Activated naive CD8-positive, alpha-beta T cell treated with anti-CD3 and anti-CD28 coated beads for 36 hours (primary cell): Measurements from ENCODE around the gene SGSM2. TPM values are rescaled to one million over a fixed set of nuclear protein-coding genes. Genes with fewer than 3 reads are reported as not detected.

Experiments used
- DNase-seq: peaks from one replicate; pipeline ENCODE4 v3.0.0; 2021
- H3K27ac Mint-ChIP-seq: one replicate; pipeline ENCODE4 v1.8.0; 2022; ENCODE audit warnings: mild to moderate bottlenecking, moderate library complexity, mixed read lengths
- H3K27me3 Mint-ChIP-seq: one replicate; pipeline ENCODE4 v1.8.0; 2022; ENCODE audit warnings: mild to moderate bottlenecking, mixed read lengths
- H3K36me3 Mint-ChIP-seq: one replicate; pipeline ENCODE4 v1.8.0; 2021; ENCODE audit warnings: mild to moderate bottlenecking, mixed read lengths
- H3K4me1 Mint-ChIP-seq: one replicate; pipeline ENCODE4 v1.8.0; 2021; ENCODE audit warnings: mixed read lengths
- H3K4me3 Mint-ChIP-seq: one replicate; pipeline ENCODE4 v1.8.0; 2022; ENCODE audit warnings: mild to moderate bottlenecking, moderate library complexity, mixed read lengths
- H3K9me3 Mint-ChIP-seq: one replicate; pipeline ENCODE4 v1.8.0; 2022; ENCODE audit warnings: mixed read lengths
- total RNA-seq, 2 experiments: library from RNA; stranded (reverse); gene quantifications; one replicate each; pipeline ENCODE4 v1.2.3, GENCODE V29; 2021

Gene SGSM2
- total RNA-seq, 2 experiments from 2014 or later: 35.7 to 36.8 TPM

DNA sequence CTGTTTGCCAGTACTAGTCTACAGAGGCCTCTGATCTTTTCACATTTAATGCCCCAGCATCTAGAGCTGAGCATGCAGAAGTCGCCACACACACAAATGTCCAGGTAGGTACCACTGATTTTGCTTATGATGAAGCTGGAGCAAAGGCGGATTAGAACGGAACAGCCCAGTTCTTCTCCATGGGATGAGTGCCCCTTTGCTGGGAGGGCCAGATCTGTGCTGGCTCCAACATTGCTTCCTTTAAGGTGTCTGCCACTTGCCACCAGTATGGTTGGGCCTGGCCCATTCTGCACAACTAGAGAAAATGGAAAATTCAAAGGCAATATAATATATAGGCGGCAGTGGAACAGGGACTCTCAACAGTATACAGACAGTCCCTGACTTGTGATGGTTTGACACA is 65.7 kb downstream of the SGSM2 start:
- Mint-ChIP-seq H3K9me3 (no peaks in the 10 kb centered on the region), H3K4me1 (peaks cover 38% of the 10 kb centered on the region), H3K27me3 (no peaks in the 10 kb centered on the region), H3K4me3 (no peak overlapping the region), H3K27ac (no peak overlapping the region), H3K36me3 (no peaks in the 10 kb centered on the region)
- no peak for DNase-seq

DNA sequence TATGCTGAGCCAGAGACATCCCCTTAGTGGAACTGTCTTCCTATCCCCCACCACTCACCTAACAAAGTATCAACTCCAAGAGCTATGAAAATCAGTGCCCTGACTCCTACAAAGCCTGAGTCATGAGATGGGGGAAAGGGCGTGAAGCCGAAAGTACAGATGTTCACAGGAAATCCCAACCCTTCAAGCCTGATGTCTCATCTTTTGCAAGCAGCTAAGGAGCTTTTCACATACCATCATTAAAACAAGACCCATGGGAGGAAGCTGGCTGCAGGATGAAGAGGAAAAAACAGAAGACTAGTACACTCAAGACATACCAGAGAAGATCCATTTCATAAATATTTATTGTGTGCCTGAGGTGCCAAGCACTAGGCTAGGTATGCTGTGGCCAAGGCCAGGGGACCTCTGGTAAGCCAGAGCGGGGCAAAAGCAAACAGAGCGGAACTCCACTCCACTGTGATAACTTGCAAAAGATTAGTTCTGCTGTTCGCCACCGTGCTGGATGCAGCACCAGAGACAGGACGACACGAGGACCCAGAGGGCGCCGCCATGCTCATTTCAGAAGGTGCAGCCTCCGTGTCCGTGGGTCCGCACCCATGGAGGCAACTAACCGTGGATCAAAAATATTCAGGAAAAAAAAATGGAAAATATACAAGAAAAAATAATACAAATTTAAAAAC is 68.1 kb downstream of the SGSM2 start:
- no peak for DNase-seq
- Mint-ChIP-seq H3K36me3 (no peaks in the 10 kb centered on the region), H3K27ac (no peak overlapping the region), H3K27me3 (no peaks in the 10 kb centered on the region), H3K4me1 (peaks cover 30% of the 10 kb centered on the region), H3K4me3 (no peak overlapping the region), H3K9me3 (no peaks in the 10 kb centered on the region)

DNA sequence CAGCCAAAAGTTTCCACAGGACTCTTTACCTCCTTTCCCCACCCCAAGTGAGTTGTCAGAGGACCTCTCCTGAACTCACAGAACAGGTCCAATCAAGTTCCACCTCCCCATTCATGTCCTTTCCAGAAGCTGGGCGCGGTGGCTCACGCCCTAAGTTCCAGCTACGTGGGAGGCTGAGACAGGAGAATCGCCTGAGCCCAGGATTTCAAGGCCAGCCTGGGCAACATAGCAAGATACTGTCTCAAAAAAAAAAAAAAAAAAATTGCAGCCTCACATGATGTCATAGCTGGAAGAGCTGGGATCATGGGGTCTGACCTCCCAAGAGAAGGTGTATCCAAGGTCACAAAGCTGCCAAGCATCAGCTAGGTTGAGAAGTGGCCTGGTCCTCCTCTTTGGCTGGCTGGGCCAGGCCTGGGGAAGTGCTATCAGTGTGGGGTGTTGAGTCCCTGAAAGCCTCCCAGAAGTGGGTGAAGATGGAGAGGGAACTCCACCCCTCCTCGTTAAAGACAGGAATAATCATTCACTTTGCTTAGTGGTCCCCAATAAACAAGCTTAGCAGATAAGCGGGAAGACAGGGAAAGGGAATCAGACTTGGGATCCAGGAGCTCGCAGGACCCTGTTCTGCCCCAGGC is 69.1 kb downstream of the SGSM2 start:
- no peak for DNase-seq
- Mint-ChIP-seq H3K4me3 (no peak overlapping the region), H3K9me3 (no peaks in the 10 kb centered on the region), H3K4me1 (peaks cover 30% of the 10 kb centered on the region), H3K27ac (no peak overlapping the region), H3K27me3 (no peaks in the 10 kb centered on the region), H3K36me3 (peaks cover 2% of the 10 kb centered on the region)

DNA sequence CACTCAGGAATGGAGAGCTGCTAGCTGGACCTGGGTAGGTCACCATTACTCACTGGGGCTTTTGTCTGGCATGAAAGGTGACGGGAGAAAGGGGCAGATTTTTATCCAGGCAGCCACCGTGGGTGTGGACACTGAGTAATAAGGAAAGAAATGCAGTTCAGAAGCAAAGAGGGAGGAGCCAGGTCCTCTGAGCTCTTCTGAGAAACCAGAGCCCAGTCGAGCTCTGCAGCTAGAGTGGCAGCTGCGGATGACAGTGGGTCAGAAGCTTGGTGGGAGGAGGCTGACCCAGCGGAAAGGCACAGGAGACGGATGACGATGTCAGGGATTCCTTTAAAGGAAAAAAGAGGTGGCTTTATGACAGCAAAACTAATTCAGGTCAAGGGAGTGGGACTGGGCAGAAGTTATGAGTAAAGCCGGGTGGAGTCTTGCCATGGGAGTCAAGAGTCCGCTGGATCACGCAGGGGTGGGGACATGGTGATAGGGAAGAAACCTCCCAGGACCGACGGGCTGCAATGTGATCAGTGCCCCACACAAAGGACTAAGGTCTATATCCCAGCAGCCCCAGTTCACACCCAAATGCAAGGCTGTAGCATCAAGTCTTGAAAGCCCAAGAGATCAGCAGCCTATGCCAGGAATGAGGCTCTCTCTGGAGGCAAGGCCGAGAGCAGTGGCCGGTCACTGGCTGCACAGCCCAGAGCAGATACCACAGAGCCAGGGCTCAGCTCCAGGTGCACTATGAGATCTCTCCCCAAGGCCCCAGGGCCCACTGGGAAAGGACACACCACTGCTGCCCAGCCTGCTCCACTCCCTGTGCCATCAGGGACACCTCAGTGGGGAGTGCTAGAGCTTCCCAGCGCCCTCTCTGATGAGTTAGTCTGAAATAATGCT is 69.8 kb downstream of the SGSM2 start:
- H3K27me3 Mint-ChIP-seq: no peaks in the 10 kb centered on the region
- H3K4me1 Mint-ChIP-seq: peaks cover 27% of the 10 kb centered on the region
- peak overlapping the region; percentile 27 for H3K27ac Mint-ChIP-seq
- no peaks in the 10 kb centered on the region for H3K9me3 Mint-ChIP-seq
- no peak overlapping the region for H3K4me3 Mint-ChIP-seq
- no peak for DNase-seq
- peaks cover 2% of the 10 kb centered on the region for H3K36me3 Mint-ChIP-seq

DNA sequence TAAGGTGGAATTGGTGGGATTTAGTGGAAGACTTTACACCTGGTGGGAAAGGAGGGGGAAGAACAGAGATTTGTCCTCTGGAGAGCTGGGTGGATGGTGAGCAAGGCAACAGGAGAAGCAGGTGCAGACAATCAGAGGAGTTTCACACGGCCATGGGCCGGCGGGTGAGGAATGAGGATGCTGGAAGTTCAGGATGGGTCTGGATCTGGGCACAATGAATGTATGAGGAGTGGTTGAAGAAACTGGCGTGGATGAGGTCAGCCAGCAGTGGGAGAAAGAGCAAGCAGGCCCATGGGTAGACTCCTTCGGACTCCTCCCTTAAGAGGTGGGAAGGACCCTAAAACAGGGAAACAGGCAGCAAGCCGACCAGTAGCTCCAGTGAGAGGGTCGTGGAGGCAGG is 73.7 kb downstream of the SGSM2 start:
- Mint-ChIP-seq H3K4me1 (peaks cover 6% of the 10 kb centered on the region), H3K27ac (no peak overlapping the region), H3K36me3 (peaks cover 7% of the 10 kb centered on the region), H3K4me3 (no peak overlapping the region), H3K27me3 (no peaks in the 10 kb centered on the region), H3K9me3 (no peaks in the 10 kb centered on the region)
- no peak for DNase-seq

DNA sequence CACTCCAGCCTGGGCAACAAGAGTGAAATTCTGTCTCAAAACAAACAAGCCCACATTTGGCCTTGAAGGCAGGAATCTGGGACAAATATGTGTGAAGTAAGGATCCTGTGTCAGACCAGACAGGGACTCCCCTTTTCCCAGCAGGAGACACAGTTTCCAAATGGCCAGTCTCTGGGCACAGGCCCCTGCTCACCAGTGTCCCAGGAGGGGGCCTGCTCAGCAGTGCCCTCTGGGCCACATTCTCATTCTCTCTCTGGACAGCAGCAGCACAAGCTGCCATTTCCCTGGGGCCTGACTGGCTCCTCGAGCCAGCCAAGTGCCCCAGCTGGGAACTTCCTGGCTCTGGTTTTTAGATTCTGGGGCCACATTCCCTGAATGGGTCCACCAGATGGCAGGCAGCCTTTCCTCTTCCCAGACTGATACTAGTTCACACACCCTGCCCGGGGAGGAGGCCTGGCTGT is 75.3 kb downstream of the SGSM2 start:
- Mint-ChIP-seq H3K9me3 (no peaks in the 10 kb centered on the region), H3K27me3 (no peaks in the 10 kb centered on the region), H3K36me3 (peaks cover 7% of the 10 kb centered on the region), H3K4me1 (no peaks in the 10 kb centered on the region), H3K27ac (no peak overlapping the region), H3K4me3 (no peak overlapping the region)
- DNase-seq: no peak

DNA sequence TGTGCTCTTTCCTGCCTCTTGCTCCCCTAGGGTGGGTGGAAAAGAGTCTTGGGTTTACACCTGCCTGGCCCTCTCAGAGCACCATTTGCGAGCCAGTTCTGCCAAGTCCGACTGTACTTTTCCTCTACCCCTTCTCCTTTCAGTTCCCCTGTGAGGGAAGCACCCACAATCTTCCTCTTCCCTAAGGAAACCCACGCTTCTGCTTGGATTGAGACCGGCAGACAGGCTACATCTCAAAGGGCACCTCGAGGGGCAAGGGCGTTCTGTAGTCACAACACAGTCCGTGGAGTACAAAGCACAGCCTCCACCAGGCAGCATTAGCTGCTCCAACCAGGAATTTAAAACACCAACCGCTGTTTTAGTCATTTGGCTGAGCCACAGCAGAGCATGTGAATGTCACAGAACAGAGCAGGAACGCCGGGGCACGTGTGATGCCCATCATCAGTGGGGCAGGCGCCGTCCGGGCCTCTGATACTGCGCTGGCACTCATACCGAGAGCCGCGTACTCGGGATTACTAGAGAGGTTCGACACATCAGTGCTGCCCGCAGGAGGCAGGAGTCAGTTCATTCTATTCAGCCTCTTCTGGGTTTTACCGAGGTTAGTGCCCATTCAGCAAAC is 77.3 kb downstream of the SGSM2 start:
- Mint-ChIP-seq H3K4me3 (no peak overlapping the region), H3K27me3 (no peaks in the 10 kb centered on the region), H3K27ac (no peak overlapping the region), H3K4me1 (no peaks in the 10 kb centered on the region), H3K9me3 (no peaks in the 10 kb centered on the region), H3K36me3 (peaks cover 7% of the 10 kb centered on the region)
- no peak for DNase-seq

DNA sequence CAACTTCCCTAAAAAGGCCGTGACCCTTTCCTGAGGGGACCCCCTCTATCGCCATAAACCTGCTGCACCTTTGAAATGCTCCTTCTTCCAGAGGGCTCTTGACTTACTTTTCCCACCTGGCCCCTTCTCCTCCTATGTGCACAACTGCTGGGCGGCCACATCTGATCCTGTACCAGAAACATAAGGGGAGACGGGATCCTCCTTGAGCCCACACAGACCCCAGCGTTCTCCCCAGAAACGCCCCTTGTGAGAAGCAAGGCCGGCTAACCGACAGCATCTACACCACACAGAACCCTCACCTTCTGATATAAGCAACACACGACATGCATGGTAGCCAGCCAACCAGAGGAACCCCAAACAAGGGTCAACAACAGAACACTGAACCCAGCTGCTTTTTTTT is 77.8 kb downstream of the SGSM2 start:
- H3K27ac Mint-ChIP-seq: no peak overlapping the region
- H3K36me3 Mint-ChIP-seq: peaks cover 7% of the 10 kb centered on the region
- no peak overlapping the region for H3K4me3 Mint-ChIP-seq

DNA sequence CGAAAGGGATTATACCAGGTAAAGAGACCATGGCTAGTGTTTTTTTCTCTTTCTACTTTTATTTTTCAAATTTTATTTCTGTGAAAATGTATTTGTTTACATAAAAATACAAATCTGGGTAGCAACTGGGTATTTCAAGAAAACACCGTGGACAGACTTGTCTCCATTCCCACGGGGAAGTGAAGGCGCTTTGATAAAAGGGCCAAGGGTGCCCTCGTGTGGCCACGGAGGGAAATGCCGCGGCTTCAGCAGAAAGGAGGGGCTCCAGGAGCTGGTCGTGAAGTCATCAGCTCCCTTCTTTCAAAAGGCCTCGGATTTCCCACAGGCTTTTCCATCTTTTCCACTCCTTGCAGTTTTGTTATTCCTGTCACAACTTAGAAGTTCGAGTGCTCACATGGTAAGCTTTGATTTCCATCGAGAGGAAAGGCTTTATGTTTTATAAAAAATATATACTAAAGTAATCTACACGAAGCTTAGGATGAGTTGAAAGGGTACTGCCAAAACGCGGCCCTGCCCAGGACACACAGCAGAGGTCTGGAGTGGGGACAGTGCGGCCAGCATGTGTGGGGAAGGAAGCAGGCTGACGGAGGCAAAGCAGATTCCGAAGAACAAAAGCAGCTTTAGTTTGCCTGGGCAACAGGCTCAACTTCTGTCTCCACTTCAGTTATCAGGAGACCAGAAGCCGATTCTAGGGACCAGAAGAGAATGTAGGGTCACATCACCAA is 78.9 kb downstream of the SGSM2 start:
- H3K9me3 Mint-ChIP-seq: no peaks in the 10 kb centered on the region
- no peak overlapping the region for H3K27ac Mint-ChIP-seq
- H3K27me3 Mint-ChIP-seq: no peaks in the 10 kb centered on the region
- H3K4me3 Mint-ChIP-seq: no peak overlapping the region
- no peaks in the 10 kb centered on the region for H3K4me1 Mint-ChIP-seq
- H3K36me3 Mint-ChIP-seq: peaks cover 5% of the 10 kb centered on the region
- peak; percentile 74 for DNase-seq

More for the DNA sequence above, 77.8 kb downstream of the SGSM2 start:
- Mint-ChIP-seq H3K9me3 (no peaks in the 10 kb centered on the region), H3K27me3 (no peaks in the 10 kb centered on the region), H3K4me1 (no peaks in the 10 kb centered on the region)
- DNase-seq: no peak

DNA sequence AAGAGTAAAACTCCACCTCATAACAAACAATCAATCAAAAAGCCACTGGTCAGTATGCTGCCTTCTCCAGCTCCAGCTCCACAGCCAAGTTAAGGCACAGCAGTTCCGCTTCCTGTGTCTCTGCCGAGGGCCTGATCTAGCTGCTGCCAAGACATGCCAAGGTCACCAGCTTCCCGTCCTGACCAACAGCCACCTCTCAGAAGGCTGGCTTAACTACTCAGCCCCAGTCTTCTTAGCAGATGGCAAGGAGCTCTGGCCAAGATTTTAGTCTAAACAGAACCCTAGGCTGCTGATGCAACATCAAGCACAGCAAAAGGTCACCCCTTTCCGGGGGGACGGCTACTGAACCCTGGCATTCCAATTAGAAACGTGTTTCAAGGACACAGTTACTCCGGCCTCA is 81.3 kb downstream of the SGSM2 start:
- Mint-ChIP-seq H3K27ac (peak overlapping the region; percentile 51), H3K4me3 (no peak overlapping the region), H3K27me3 (no peaks in the 10 kb centered on the region), H3K9me3 (no peaks in the 10 kb centered on the region), H3K4me1 (peaks cover under 1% of the 10 kb centered on the region), H3K36me3 (peaks cover 5% of the 10 kb centered on the region)
- DNase-seq: no peak

DNA sequence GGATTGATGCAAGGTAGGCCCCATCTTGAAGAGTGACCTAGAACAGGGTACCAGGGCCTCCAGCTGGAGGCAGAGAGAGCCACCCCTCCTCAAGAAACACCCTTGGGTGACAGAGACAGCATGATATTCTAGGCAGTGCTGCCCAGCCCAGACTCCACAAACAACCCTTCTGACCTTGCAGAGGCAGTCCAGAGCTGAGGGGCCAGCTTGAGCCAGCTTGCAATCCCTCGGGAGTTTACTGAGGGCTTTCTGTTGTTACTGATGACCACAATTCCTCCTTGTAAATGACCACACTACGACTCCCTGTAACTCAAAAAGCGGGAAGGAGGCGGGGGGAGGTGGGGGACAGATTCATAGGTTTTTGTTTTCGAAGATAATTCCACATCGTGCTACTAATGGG is 82.2 kb downstream of the SGSM2 start:
- Mint-ChIP-seq H3K36me3 (no peaks in the 10 kb centered on the region), H3K4me3 (no peak overlapping the region), H3K27ac (no peak overlapping the region), H3K4me1 (peaks cover 2% of the 10 kb centered on the region), H3K9me3 (no peaks in the 10 kb centered on the region), H3K27me3 (no peaks in the 10 kb centered on the region)
- no peak for DNase-seq

DNA sequence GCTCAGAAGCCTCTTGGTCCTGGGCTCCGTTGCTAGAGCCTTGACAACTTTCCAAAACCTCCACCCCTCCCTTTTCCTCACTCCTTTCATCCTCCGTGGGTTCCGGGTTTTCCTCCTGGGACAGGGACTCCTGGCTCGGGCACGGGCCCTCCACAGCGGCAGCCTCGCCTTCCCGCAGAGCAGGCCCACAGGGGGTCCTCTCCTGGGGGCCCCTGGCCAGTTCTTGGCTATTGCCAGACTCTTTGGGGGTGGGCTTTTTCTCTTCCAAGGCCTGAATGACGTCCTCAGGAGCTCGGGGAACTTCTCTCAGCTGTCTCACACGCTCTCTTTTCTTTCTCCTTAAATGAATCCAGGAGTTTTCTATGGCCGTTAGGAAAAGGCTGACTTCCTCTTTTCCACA is 82.9 kb downstream of the SGSM2 start:
- DNase-seq: no peak
- no peak overlapping the region for H3K4me3 Mint-ChIP-seq
- H3K4me1 Mint-ChIP-seq: peaks cover 2% of the 10 kb centered on the region
- no peaks in the 10 kb centered on the region for H3K9me3 Mint-ChIP-seq
- H3K36me3 Mint-ChIP-seq: no peaks in the 10 kb centered on the region
- no peaks in the 10 kb centered on the region for H3K27me3 Mint-ChIP-seq
- no peak overlapping the region for H3K27ac Mint-ChIP-seq

DNA sequence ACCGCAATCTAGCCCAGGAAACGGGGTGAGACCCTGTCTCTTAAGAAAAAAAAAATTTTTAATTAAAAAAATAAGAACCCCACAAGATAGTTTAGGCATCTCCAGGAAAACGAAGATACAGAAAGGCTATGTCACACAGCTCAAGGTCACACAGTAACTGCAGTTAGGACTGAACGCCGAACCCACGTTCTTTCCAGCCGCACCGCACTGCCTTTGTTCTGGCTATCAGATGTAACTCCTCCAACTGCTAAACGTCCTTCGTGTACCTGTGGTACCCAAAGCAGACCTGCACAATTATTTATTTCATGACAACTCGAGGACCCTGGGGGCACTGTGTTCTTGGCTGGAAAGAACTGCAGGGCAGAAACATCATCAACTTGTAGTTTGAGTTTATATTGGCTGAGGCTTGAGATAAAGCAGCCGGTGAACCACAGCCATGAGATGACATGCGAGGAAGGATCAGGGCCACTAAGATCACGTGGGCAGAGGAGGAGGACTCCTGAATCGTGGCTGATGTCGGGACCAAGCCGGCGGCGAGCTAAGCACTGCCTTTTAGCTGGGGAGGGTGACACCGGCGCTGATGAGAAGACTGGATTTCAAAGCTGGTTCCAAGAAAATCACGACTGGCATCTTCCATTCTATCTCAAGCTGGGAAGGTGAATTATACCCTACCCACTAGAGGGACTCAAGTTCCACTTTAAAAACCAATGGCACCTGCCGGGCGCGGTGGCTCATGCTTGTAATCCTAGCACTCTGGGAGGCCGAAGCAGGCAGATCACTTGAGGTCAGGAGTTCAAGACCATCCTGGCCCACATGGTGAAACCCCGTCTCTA is 84.2 kb downstream of the SGSM2 start:
- H3K36me3 Mint-ChIP-seq: peaks cover 3% of the 10 kb centered on the region
- peaks cover 2% of the 10 kb centered on the region for H3K4me1 Mint-ChIP-seq
- no peaks in the 10 kb centered on the region for H3K27me3 Mint-ChIP-seq
- H3K4me3 Mint-ChIP-seq: no peak overlapping the region
- DNase-seq: no peak
- no peak overlapping the region for H3K27ac Mint-ChIP-seq
- H3K9me3 Mint-ChIP-seq: no peaks in the 10 kb centered on the region

DNA sequence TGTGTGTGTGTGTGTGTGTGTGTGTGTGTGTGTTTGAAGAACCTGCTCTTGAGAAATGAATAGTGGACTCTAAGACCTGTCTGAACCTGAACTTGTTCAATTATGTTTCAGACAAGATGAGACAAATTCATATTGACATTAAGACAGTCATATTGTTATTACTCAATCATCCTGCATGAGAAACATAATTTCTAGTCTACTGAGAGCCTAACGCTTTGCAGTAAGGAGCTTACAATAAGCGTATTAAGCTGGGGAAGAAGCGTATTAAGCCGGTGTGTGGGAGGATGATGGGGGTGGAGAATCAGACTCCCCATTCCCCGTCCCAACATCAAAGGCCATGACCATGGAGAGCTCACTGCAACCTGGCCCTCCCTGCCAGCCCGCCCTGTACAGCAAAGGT is 86.0 kb downstream of the SGSM2 start:
- Mint-ChIP-seq H3K27me3 (no peaks in the 10 kb centered on the region), H3K9me3 (no peaks in the 10 kb centered on the region), H3K4me1 (peaks cover 2% of the 10 kb centered on the region), H3K27ac (no peak overlapping the region), H3K36me3 (peaks cover 3% of the 10 kb centered on the region), H3K4me3 (no peak overlapping the region)
- no peak for DNase-seq
